ENCODE data around the gene CD36. TPM values are rescaled to one million over a fixed set of nuclear protein-coding genes. Genes with fewer than 3 reads are reported as not detected.
A peak's percentile ranks its signal among the peaks of the same experiment; 100 is the strongest.

The CD36 gene
- total and polyA plus RNA-seq, 7 donors, result 149 to 662 (median 175) TPM

DNA sequence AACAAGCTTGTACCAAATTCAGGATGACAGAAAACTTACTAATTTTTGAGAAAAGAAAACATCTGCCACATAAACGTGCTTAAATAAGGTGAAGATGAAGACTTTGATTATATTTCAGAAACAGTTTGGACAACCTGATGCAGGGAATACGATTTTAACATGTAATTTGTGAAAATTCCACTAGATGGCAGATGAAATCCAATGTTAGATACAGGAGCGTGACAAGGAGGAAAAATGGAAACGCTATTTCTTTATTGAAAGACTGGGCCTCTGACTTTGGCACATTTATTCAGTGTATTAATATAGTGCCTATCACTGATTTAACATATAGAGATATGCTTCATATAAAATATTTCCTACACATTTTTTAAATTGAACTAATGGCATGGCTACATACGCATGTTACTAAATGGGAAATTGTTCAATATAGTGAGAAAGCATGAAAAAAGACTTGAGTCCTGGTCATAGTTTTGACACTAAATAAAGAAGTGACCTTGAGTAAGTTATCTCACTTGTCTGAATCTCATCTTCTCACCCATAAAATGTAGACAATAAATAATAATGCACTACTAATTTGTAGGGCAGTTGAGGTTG lies 60.7 kb downstream of the CD36 start:
- Histone ChIP-seq H3K36me3 (ENCODE audit: insufficient read depth in 1 of 2, low read depth in 1 of 2) (no peaks in the 10 kb centered on the region), H3K4me3 (no peak overlapping the region), H3K4me1 (no peaks in the 10 kb centered on the region), H3K9me3 (no peaks in the 10 kb centered on the region), H3K27ac (no peak overlapping the region), H3K27me3 (ENCODE audit: insufficient read depth in 3 of 3, low read length in 2 of 3) (no peaks in the 10 kb centered on the region)
- WGBS, 3 donors, result 18% methylated on average over 5 of the region's 5 CpGs
- ATAC-seq (peak in 3 of 4 donors; percentile 51 to 84 (median 73)), DNase-seq (no peak)
- intact Hi-C loops (cut with DNase I), result loop anchor here (2.0 to 10.0 kb wide), 3 partner anchors 556 to 773 kb away; no protein-coding TSS in a partner anchor
- peak; percentile 77 for TF ChIP-seq CTCF (IDR thresholded peaks at IDR 0.05)

- H3K4me3 ChIP-seq, result no peak overlapping the region
- H3K27me3 ChIP-seq (ENCODE audit: insufficient read depth in 3 of 3, low read length in 2 of 3), result no peaks in the 10 kb centered on the region
- H3K9me3 ChIP-seq, result no peaks in the 10 kb centered on the region
- no peak for DNase-seq
- no peaks in the 10 kb centered on the region for H3K36me3 ChIP-seq (ENCODE audit: insufficient read depth in 1 of 2, low read depth in 1 of 2)
- no peaks in the 10 kb centered on the region for H3K4me1 ChIP-seq
- no peak for TF ChIP-seq CTCF (IDR thresholded peaks at IDR 0.05)
- ATAC-seq, result peak in 2 of 4 donors; percentile 24 to 27
- WGBS, 3 donors, result 63 to 70% (median 66%) methylated on average over 4 of the region's 4 CpGs
- H3K27ac ChIP-seq, result no peak overlapping the region
- intact Hi-C loops (cut with DNase I), result loop anchor here (2.0 to 10.0 kb wide), 5 partner anchors 215 to 773 kb away; partner anchors contain the start of gene SEMA3C (in 1 of the 2)
Measured at GRCh38 chr7:80699721-80700256, 61.3 kb downstream of the CD36 start.

DNA sequence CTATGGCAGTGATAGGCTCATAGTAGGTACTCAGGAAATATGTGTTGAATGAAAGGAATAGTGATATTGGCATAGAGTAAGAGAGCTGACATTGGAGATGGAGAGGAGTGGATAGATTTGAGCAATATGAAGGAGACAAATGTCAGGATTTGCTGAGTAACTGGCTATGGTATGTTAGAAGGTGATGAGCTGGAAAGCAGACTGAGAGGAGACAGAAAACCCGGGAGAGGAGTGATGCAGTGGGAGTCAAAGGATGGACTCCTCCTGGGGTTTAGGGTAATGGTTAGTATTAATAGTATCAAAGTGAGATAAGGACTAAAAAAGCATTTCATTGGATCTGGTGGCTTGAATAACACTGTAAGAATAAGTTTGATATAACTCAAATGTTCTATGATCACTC lies 64.8 kb downstream of the CD36 start:
- H3K36me3 ChIP-seq (ENCODE audit: insufficient read depth in 1 of 2, low read depth in 1 of 2), result no peaks in the 10 kb centered on the region
- WGBS, 3 donors, result 75 to 89% (median 80%) methylated on average over 1 of the region's 1 CpG
- intact Hi-C loops (cut with DNase I), result loop anchor here in 1 of 2 donors (10.0 kb wide), 1 partner anchor 212 kb away; the partner anchor contains the start of gene SEMA3C

DNA sequence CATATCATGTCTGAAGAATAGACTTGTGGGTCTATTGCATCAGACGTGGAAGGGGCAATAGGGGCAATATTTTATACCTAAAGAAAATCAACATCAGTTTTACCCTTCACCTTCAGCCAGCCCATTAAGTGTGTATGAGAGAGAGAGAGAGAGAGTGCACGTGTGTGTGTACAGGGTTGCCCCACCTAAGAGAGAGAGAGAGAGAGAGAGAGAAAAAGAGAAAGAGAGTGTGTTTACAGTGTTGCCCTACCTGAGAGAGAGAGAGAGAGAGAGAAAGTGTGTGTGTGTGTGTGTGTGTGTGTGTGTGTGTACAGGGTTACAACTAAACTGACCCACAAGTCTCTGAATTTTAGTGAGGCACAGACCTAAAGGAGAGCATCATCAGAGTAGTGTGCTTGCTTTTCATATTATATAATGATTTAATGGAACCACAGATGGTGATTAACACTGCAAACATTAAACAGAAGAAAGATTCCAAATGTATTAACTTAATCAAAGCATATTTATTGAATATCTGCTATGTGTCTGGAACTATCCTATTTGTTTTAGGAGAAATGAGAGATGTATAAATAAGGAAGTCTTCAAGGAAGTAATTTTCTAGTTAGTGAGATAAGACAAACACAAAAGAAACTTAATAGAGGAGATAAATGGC lies 66.8 kb downstream of the CD36 start:
- Histone ChIP-seq H3K36me3 (ENCODE audit: insufficient read depth in 1 of 2, low read depth in 1 of 2) (no peaks in the 10 kb centered on the region), H3K4me3 (no peak overlapping the region), H3K27me3 (ENCODE audit: insufficient read depth in 3 of 3, low read length in 2 of 3) (no peaks in the 10 kb centered on the region), H3K27ac (no peak overlapping the region), H3K9me3 (no peaks in the 10 kb centered on the region), H3K4me1 (no peaks in the 10 kb centered on the region)
- DNase-seq (no peak), ATAC-seq (no peak)
- 66 to 71% (median 66%) methylated on average over 2 of the region's 2 CpGs for whole genome bisulfite sequencing, 3 donors
- intact Hi-C loops (cut with DNase I), result loop anchor here in 1 of 2 donors (10.0 kb wide), 1 partner anchor 210 kb away; the partner anchor contains the start of gene SEMA3C
- no peak for TF ChIP-seq CTCF (IDR thresholded peaks at IDR 0.05)

More for the DNA sequence above, 64.8 kb downstream of the CD36 start:
- ATAC-seq, result no peak
- H3K27ac ChIP-seq, result no peak overlapping the region
- no peak overlapping the region for H3K4me3 ChIP-seq
- TF ChIP-seq CTCF (IDR thresholded peaks at IDR 0.05), result no peak
- H3K27me3 ChIP-seq (ENCODE audit: insufficient read depth in 3 of 3, low read length in 2 of 3), result no peaks in the 10 kb centered on the region
- DNase-seq, result no peak
- no peaks in the 10 kb centered on the region for H3K4me1 ChIP-seq
- no peaks in the 10 kb centered on the region for H3K9me3 ChIP-seq
